Measurements from ENCODE around the gene UNC5C.

GRCh38 chr4:95120456-95120855, 428.3 kb downstream of the UNC5C start:
- TF ChIP-seq CTCF (optimal IDR thresholded peaks at IDR 0.05 in 1 of 3, IDR thresholded peaks at IDR 0.05 in 1 of 3, conservative IDR thresholded peaks at IDR 0.05 in 1 of 3; ENCODE audit: extremely low read depth in 1 of 3, insufficient read depth in 2 of 3, low read length in 3 of 3) (no peak), EZH2 (IDR thresholded peaks at IDR 0.05; ENCODE audit: low read length) (no peak)

Data from keratinocyte (primary cell).